ENCODE results near the gene SLC4A4.

- TF ChIP-seq ZNF384 (IDR thresholded peaks at IDR 0.05) (no peak), FOXM1 (IDR thresholded peaks at IDR 0.05; ENCODE audit: borderline replicate concordance) (no peak), FOXK2 (IDR thresholded peaks at IDR 0.05) (no peak), TARDBP (IDR thresholded peaks at IDR 0.05) (no peak), SP1 (IDR thresholded peaks at IDR 0.05) (no peak), HDGF (IDR thresholded peaks at IDR 0.05; ENCODE audit: borderline replicate concordance) (no peak), ARNT (IDR thresholded peaks at IDR 0.05) (no peak)
These were observed 63.8 kb downstream of the SLC4A4 start for GRCh38 chr4:71402616-71403015.

Measured in HEK293T (cell line).